PC-9 (cell line): ENCODE results near the gene AFAP1L1.

Experiments
- CTCF ChIP-seq: fragments of 200-600 bp; sonication (generic); conservative IDR thresholded peaks from 2 replicates; pipeline ENCODE4 v1.6.1; 2017; ENCODE audit warnings: mixed run types, antibody characterized with exemption, mild to moderate bottlenecking, moderate library complexity
- EZH2 ChIP-seq: fragments of 200-600 bp; sonication (generic); IDR thresholded peaks from 2 replicates; pipeline ENCODE4 v1.8.0; 2017; ENCODE audit warnings: antibody characterized with exemption, low read depth

GRCh38 chr5:149376104-149376503 lies 104.4 kb downstream of the AFAP1L1 start:
- TF ChIP-seq CTCF (no peak), EZH2 (no peak)
